Transverse colon (tissue), 4 donors: Measurements from ENCODE around the gene ITGB5. TPM values are rescaled to one million over a fixed set of nuclear protein-coding genes. Genes with fewer than 3 reads are reported as not detected.
A peak's percentile ranks its signal among the peaks of the same experiment; 100 is the strongest.

Experiments used
- DNase-seq: peaks from one replicate; pipeline ENCODE4 v3.0.0-alpha.2; 2019
- H3K27ac ChIP-seq, 4 donors: fragments of 200-600 bp; sonication (generic); 2 replicates each; pipeline ENCODE4 v1.5.1; 2016 to 2018; ENCODE audit warnings: inconsistent platforms in 4 of 4
- H3K27me3 ChIP-seq: fragments of 200-600 bp; sonication (generic); 2 replicates; pipeline ENCODE4 v1.5.1; 2017; ENCODE audit warnings: inconsistent platforms
- H3K36me3 ChIP-seq, 4 donors: fragments of 200-600 bp; sonication (generic); 2 replicates each; pipeline ENCODE4 v1.5.1; 2017 to 2019; ENCODE audit warnings: inconsistent platforms in 4 of 4
- H3K4me1 ChIP-seq, 4 donors: fragments of 200-600 bp; sonication (generic); 2 replicates each; pipeline ENCODE4 v1.5.1; 2017 to 2020; ENCODE audit warnings: inconsistent platforms in 4 of 4
- H3K4me3 ChIP-seq, 4 donors: fragments of 200-600 bp; sonication (generic); 1 replicate in 1 of 4; 2 replicates in 3 of 4; pipeline versions ENCODE4 v1.5.1 to v1.6.1; 2017 to 2019; ENCODE audit warnings: inconsistent platforms in 4 of 4
- H3K9me3 ChIP-seq, 2 donors: fragments of 200-600 bp; sonication (generic); 2 replicates each; pipeline ENCODE4 v1.5.1; 2017 to 2019; ENCODE audit warnings: inconsistent platforms in 2 of 2
- CTCF ChIP-seq, 5 experiments: fragments of 200-600 bp in 3 of 5; fragments of 450-650 bp in 2 of 5; sonication (generic) in 3 of 5; IDR thresholded peaks; 1 replicate in 2 of 5; 2 replicates in 3 of 5; pipeline ENCODE4 v1.5.1; 2016 to 2017; ENCODE audit warnings: antibody characterized with exemption in 5 of 5, inconsistent platforms in 3 of 5, mild to moderate bottlenecking in 2 of 5, moderate library complexity in 1 of 5
- EP300 ChIP-seq: sonication (generic); formaldehyde crosslinking; IDR thresholded peaks from one replicate; pipeline ENCODE4 v1.6.1; 2017; ENCODE audit warnings: antibody characterized with exemption, low read depth
- POLR2A ChIP-seq: fragments of 450-650 bp; IDR thresholded peaks from one replicate; pipeline ENCODE4 v1.6.1; 2016; ENCODE audit warnings: antibody characterized with exemption, mild to moderate bottlenecking, moderate library complexity
- POLR2AphosphoS5 ChIP-seq, 3 donors: sonication (generic); formaldehyde crosslinking; IDR thresholded peaks; one replicate each; pipeline ENCODE4 v1.6.1; 2016; ENCODE audit warnings: antibody characterized with exemption in 3 of 3
- WGBS, 2 donors: methylation state at CpG; one replicate each; pipeline ENCODE4 v1.1.5; 2018; ENCODE audit warnings: low coverage in 1 of 2; 5-methylcytosine and 5-hydroxymethylcytosine counted together
- in situ Hi-C, 4 donors: fragments of 200-750 bp; cut with MboI; loops; one replicate each; pipeline versions ENCODE4 v1.15.0 to v1.15.1; 2017; ENCODE audit warnings: low sequenced_read_pairs in 3 of 4, low pct_ligation_motif_present in 1 of 4, low pct_unique_long_range_greater_than_20kb in 1 of 4
- intact Hi-C: fragments of 100-400 bp; cut with DNase I; formaldehyde crosslinking; loops from one replicate; pipeline ENCODE4 v1.15.1; 2023; ENCODE audit warnings: low total_unique reads
- total RNA-seq, 4 donors: library from RNA; depleted of rRNA; stranded (reverse); fragments of >200 nt; gene quantifications; one replicate each; pipeline ENCODE4 v1.1.0, GENCODE V29; 2016

Gene ITGB5
- total RNA-seq, 4 donors from 2014 or later = 62.8 to 572 (median 105) TPM

DNA sequence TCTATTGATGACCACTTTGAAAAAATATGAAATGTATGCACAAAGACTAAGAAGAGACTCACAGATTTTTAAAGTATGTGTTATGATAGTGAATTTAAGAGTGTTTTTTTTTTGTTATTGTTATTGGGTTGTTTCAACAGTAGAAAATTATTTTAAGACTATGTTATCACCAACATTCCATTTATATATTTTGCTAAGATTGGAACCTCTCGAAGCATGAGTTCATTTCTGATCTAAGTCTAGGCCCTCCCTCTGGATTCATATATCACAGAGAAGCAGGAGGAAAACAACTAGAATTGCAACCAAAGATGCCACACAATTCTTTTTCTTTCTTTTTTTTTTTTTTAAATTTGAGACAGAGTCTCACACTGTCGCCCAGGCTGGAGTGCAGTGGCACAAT, 46.8 kb downstream of the ITGB5 start:
- Histone ChIP-seq H3K36me3 (no peaks in the 10 kb centered on the region), H3K27me3 (no peaks in the 10 kb centered on the region), H3K9me3 (no peaks in the 10 kb centered on the region), H3K4me1 (peaks cover 27 to 47% (median 42%) of the 10 kb centered on the region in 4 donors), H3K27ac (no peak overlapping the region), H3K4me3 (no peak overlapping the region)
- intact Hi-C loops = no loop called here
- in situ Hi-C loops = no loop called here
- 80 to 93% methylated on average over 2 of the region's 2 CpGs for whole genome bisulfite sequencing, 2 donors
- no peak for DNase-seq
- TF ChIP-seq EP300 = no peak
- TF ChIP-seq POLR2AphosphoS5 (IDR thresholded peaks at IDR 0.05) = no peak
- no peak for TF ChIP-seq CTCF (IDR thresholded peaks at IDR 0.05)
- no peak for TF ChIP-seq POLR2A

GRCh38 chr3:124839896-124840295, 47.3 kb downstream of the ITGB5 start:
- DNase-seq = no peak
- peaks cover 27 to 47% (median 42%) of the 10 kb centered on the region in 4 donors for H3K4me1 ChIP-seq

GRCh38 chr3:124838963-124839362, 48.2 kb downstream of the ITGB5 start:
- Histone ChIP-seq H3K4me3 (no peak overlapping the region), H3K27me3 (no peaks in the 10 kb centered on the region), H3K36me3 (no peaks in the 10 kb centered on the region), H3K4me1 (peaks cover 26 to 50% (median 42%) of the 10 kb centered on the region in 4 donors), H3K27ac (peak overlapping the region in 2 of 4 donors; percentile 85 to 88), H3K9me3 (no peaks in the 10 kb centered on the region)
- TF ChIP-seq POLR2AphosphoS5 (IDR thresholded peaks at IDR 0.05) = no peak
- TF ChIP-seq EP300 = no peak
- TF ChIP-seq POLR2A = no peak
- no peak for TF ChIP-seq CTCF (IDR thresholded peaks at IDR 0.05)
- 40 to 67% methylated on average over 1 to 3 of the region's 3 CpGs for WGBS, 2 donors
- no peak for DNase-seq
- intact Hi-C loops (no loop called here), in situ Hi-C loops (no loop called here)

More at GRCh38 chr3:124839896-124840295, 47.3 kb downstream of the ITGB5 start:
- in situ Hi-C loops = no loop called here
- Histone ChIP-seq H3K4me3 (no peak overlapping the region), H3K27me3 (no peaks in the 10 kb centered on the region), H3K36me3 (no peaks in the 10 kb centered on the region), H3K27ac (no peak overlapping the region), H3K9me3 (no peaks in the 10 kb centered on the region)
- intact Hi-C loops = no loop called here
- TF ChIP-seq POLR2A (no peak), POLR2AphosphoS5 (IDR thresholded peaks at IDR 0.05) (no peak), CTCF (IDR thresholded peaks at IDR 0.05) (no peak), EP300 (no peak)

- in situ Hi-C loops = no loop called here
- intact Hi-C loops = no loop called here
- TF ChIP-seq CTCF (IDR thresholded peaks at IDR 0.05) = no peak
- no peak for TF ChIP-seq EP300
- TF ChIP-seq POLR2A = no peak
- peak; percentile 30 to 55 (median 41) for TF ChIP-seq POLR2AphosphoS5 (IDR thresholded peaks at IDR 0.05)
Measured at GRCh38 chr3:124837730-124838186, 49.4 kb downstream of the ITGB5 start.

More at GRCh38 chr3:124837730-124838186, 49.4 kb downstream of the ITGB5 start:
- Histone ChIP-seq H3K4me1 (peaks cover 26 to 60% (median 45%) of the 10 kb centered on the region in 4 donors), H3K9me3 (no peaks in the 10 kb centered on the region), H3K27me3 (no peaks in the 10 kb centered on the region), H3K4me3 (no peak overlapping the region), H3K27ac (peak overlapping the region; percentile 85 to 88 (median 88)), H3K36me3 (no peaks in the 10 kb centered on the region)
- peak; percentile 73 for DNase-seq
- 20 to 38% methylated on average over 1 to 6 of the region's 6 CpGs for WGBS, 2 donors
